Keratinocyte (primary cell): ENCODE data around the gene FOXI2.

Experiments used
- CTCF ChIP-seq, 3 experiments: IDR thresholded peaks in 1 of 3; conservative IDR thresholded peaks in 1 of 3; optimal IDR thresholded peaks in 1 of 3; 2 replicates in 2 of 3; 3 replicates in 1 of 3; pipeline versions ENCODE3 to v1.5.1; 2011; ENCODE audit warnings: low read length in 3 of 3, mild to moderate bottlenecking in 3 of 3, moderate library complexity in 2 of 3, control low read depth in 1 of 3, inconsistent platforms in 1 of 3; ENCODE audit not compliant: insufficient read depth in 2 of 3; ENCODE audit errors: extremely low read depth in 1 of 3
- EZH2 ChIP-seq: IDR thresholded peaks from one replicate; pipeline ENCODE4 v1.6.1; 2012; ENCODE audit warnings: inconsistent platforms, mild to moderate bottlenecking, low read length, moderate library complexity

GRCh38 chr10:127695431-127695830 lies 41.6 kb upstream of the FOXI2 start:
- TF ChIP-seq CTCF (optimal IDR thresholded peaks at IDR 0.05 in 1 of 3, IDR thresholded peaks at IDR 0.05 in 1 of 3, conservative IDR thresholded peaks at IDR 0.05 in 1 of 3; ENCODE audit: extremely low read depth in 1 of 3, insufficient read depth in 2 of 3, low read length in 3 of 3): no peak
- TF ChIP-seq EZH2: no peak
